Measurements from ENCODE around the gene SPINT2. TPM values are rescaled to one million over a fixed set of nuclear protein-coding genes. Genes with fewer than 3 reads are reported as not detected.

SPINT2 gene
- total RNA-seq, 2 experiments from 2014 or later, result 56.2 to 68.4 TPM

- Mint-ChIP-seq H3K27me3 (peaks cover 14% of the 10 kb centered on the region), H3K4me1 (ENCODE audit: low read depth) (no peaks in the 10 kb centered on the region), H3K27ac (no peak overlapping the region), H3K9me3 (no peaks in the 10 kb centered on the region), H3K36me3 (ENCODE audit: low read depth) (no peaks in the 10 kb centered on the region), H3K4me3 (no peak overlapping the region)
- ChIA-PET CTCF (interaction anchor here (0.6 to 2.6 kb wide), 20 partner anchors 9 to 432 kb away, joined by 3 to 13 read pairs (median 4); partner anchors contain the start of genes CATSPERG, PPP1R14A, PSMD8 and SPINT2), POLR2A (interaction anchor here (0.7 to 1.4 kb wide), 4 partner anchors 10 to 140 kb away, joined by 3 to 4 read pairs (median 4); partner anchors contain the start of gene PSMD8)
- intact Hi-C loops (cut with micrococcal nuclease), result no loop called here
- no peak for TF ChIP-seq CTCF (IDR thresholded peaks at IDR 0.05)
- ATAC-seq, result no peak
- no peak for DNase-seq
These were observed 29.8 kb upstream of the SPINT2 start for GRCh38 chr19:38234615-38235014.

GRCh38 chr19:38239816-38240215 is 24.6 kb upstream of the SPINT2 start:
- ATAC-seq, result no peak
- H3K27ac Mint-ChIP-seq, result no peak overlapping the region
- H3K36me3 Mint-ChIP-seq (ENCODE audit: low read depth), result no peaks in the 10 kb centered on the region
- no peak for TF ChIP-seq CTCF (IDR thresholded peaks at IDR 0.05)
- peaks cover 4% of the 10 kb centered on the region for H3K4me1 Mint-ChIP-seq (ENCODE audit: low read depth)
- POLR2A ChIA-PET, result no interaction called here
- CTCF ChIA-PET, result interaction anchor here (0.9 to 1.6 kb wide), 2 partner anchors 16 to 25 kb away, joined by 4 read pairs; partner anchors contain the start of gene PPP1R14A
- intact Hi-C loops (cut with micrococcal nuclease), result no loop called here
- no peaks in the 10 kb centered on the region for H3K9me3 Mint-ChIP-seq
- H3K4me3 Mint-ChIP-seq, result no peak overlapping the region
- DNase-seq, result no peak
- no peaks in the 10 kb centered on the region for H3K27me3 Mint-ChIP-seq

- Mint-ChIP-seq H3K27ac (no peak overlapping the region), H3K9me3 (no peaks in the 10 kb centered on the region), H3K4me3 (peak overlapping the region; percentile 34), H3K27me3 (no peaks in the 10 kb centered on the region), H3K36me3 (ENCODE audit: low read depth) (no peaks in the 10 kb centered on the region), H3K4me1 (ENCODE audit: low read depth) (peaks cover 5% of the 10 kb centered on the region)
- no peak for TF ChIP-seq CTCF (IDR thresholded peaks at IDR 0.05)
- no peak for DNase-seq
- POLR2A ChIA-PET, result interaction anchor here (0.5 to 0.7 kb wide), 2 partner anchors 149 to 423 kb away, joined by 3 read pairs; no protein-coding TSS in a partner anchor
- CTCF ChIA-PET, result interaction anchor here (1.0 to 4.0 kb wide), 11 partner anchors 8 to 341 kb away, joined by 3 to 33 read pairs (median 13); partner anchors contain the start of genes CATSPERG, KCNK6, PPP1R14A and PSMD8
- ATAC-seq, result no peak
- intact Hi-C loops (cut with micrococcal nuclease), result loop anchor here (1.0 kb wide), 1 partner anchor 92 kb away; the partner anchor contains the start of gene CATSPERG
These were observed 21.1 kb upstream of the SPINT2 start for GRCh38 chr19:38243279-38243673.

GRCh38 chr19:38245826-38246498 is 18.4 kb upstream of the SPINT2 start:
- DNase-seq, result no peak
- no peaks in the 10 kb centered on the region for H3K27me3 Mint-ChIP-seq
- TF ChIP-seq CTCF (IDR thresholded peaks at IDR 0.05), result no peak
- no peak overlapping the region for H3K4me3 Mint-ChIP-seq
- no peak for ATAC-seq
- no peaks in the 10 kb centered on the region for H3K36me3 Mint-ChIP-seq (ENCODE audit: low read depth)
- intact Hi-C loops (cut with micrococcal nuclease), result no loop called here
- H3K9me3 Mint-ChIP-seq, result no peaks in the 10 kb centered on the region
- ChIA-PET CTCF (interaction anchor here (0.6 to 4.0 kb wide), 5 partner anchors 10 to 128 kb away, joined by 3 to 30 read pairs (median 7); partner anchors contain the start of genes PPP1R14A, PSMD8 and SPINT2), POLR2A (no interaction called here)
- no peak overlapping the region for H3K27ac Mint-ChIP-seq
- peaks cover 5% of the 10 kb centered on the region for H3K4me1 Mint-ChIP-seq (ENCODE audit: low read depth)

- no peak for TF ChIP-seq CTCF (IDR thresholded peaks at IDR 0.05)
- ChIA-PET CTCF (interaction anchor here (1.3 to 4.0 kb wide), 2 partner anchors 9 to 127 kb away, joined by 3 to 27 read pairs; partner anchors contain the start of genes PPP1R14A and PSMD8), POLR2A (no interaction called here)
- no peaks in the 10 kb centered on the region for H3K36me3 Mint-ChIP-seq (ENCODE audit: low read depth)
- DNase-seq, result no peak
- H3K4me1 Mint-ChIP-seq (ENCODE audit: low read depth), result peaks cover 8% of the 10 kb centered on the region
- intact Hi-C loops (cut with micrococcal nuclease), result no loop called here
- ATAC-seq, result no peak
- no peak overlapping the region for H3K4me3 Mint-ChIP-seq
- H3K27me3 Mint-ChIP-seq, result peaks cover 3% of the 10 kb centered on the region
- no peak overlapping the region for H3K27ac Mint-ChIP-seq
- H3K9me3 Mint-ChIP-seq, result no peaks in the 10 kb centered on the region
These were observed 17.2 kb upstream of the SPINT2 start for GRCh38 chr19:38247126-38247525.
